Transverse colon (tissue), 3 donors: ENCODE data around the gene RPS24.

Experiments used
- CTCF ChIP-seq, 5 experiments: fragments of 200-600 bp in 3 of 5; fragments of 450-650 bp in 2 of 5; sonication (generic) in 3 of 5; IDR thresholded peaks; 1 replicate in 2 of 5; 2 replicates in 3 of 5; pipeline ENCODE4 v1.5.1; 2016 to 2017; ENCODE audit warnings: antibody characterized with exemption in 5 of 5, inconsistent platforms in 3 of 5, mild to moderate bottlenecking in 2 of 5, moderate library complexity in 1 of 5
- POLR2A ChIP-seq: fragments of 450-650 bp; IDR thresholded peaks from one replicate; pipeline ENCODE4 v1.6.1; 2016; ENCODE audit warnings: antibody characterized with exemption, mild to moderate bottlenecking, moderate library complexity

- TF ChIP-seq CTCF (IDR thresholded peaks at IDR 0.05) (no peak), POLR2A (no peak)
Measured at GRCh38 chr10:78035933-78036583, 2.4 kb downstream of the RPS24 start.
